Suppressor macrophage treated with lipopolysaccharide for 4 hours (primary cell): ENCODE measurements around the gene CTXND1.

ENCODE experiments used
- DNase-seq: peaks from one replicate; pipeline ENCODE4 v3.0.0-alpha.2; 2020

CTXND1 gene

DNA sequence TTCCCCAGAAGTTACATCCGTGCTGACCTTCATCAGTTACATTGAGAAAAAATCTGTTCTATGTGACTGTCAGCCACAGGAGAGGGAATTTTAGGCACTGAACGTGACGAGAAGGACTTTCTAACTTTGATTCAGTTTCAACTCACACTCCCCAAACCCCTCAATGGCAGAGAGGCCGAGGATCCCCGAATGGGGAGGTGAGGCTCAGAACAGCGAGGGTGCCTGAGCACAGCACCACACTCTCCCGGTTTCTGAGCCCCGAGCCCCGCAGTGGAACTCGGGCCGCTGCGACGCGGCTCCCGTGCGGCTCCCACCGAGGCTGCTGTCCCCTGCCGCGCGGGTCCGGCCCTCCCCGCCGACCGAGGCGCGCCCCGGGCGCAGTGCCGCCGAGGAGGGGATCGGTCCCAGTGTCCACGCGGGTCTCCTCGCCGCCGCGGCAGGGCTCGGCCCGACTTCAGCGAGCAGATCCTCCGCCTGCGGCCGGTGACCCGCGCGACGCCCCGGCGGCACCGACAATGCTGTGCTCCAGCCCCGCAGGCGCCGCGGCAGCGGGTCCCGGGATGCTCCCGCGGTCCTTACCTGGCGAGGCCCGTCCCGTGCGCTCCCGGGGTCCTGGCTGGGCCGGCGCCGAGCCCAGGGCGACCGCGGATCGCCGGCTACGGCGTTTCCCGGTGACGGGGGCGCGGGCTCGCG, 439 bp downstream of the CTXND1 start:
- DNase-seq: no peak

DNA sequence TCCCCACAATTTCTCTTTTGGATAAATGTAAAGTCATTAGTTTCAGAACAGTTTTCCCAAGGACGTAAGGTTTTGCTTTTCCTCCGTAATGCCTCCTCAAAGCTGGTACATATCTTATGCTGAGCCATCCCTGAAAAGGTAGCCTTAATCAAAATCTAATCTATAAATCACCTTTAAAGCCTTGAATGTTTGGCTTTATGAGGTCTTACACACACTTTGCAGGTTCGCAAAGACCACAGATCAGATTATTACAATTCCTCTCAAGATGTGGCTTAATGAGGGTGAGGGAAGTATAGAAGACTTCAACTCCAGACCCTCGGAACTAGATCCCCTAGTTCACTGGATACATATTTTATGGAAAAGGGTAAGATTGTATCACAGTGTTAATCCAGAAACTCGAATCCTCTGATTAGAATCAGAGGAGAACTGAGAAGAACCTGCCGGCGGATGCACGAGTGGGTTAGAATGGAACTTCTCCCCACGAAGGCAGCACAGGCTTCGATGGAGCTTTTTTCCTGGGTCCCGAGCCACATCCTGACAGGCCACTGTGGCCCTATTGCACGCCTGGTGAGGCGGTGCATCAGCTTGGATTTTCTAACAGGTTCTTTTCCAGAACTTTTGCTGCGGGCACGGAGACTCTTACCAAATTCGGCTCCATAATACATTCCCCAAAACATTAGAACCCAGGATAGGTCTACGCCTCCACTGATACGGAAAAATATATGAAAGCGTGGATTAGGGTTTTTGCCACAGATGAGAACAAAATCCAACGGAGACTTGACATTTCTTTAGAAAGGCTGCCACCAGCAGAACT, 1.2 kb downstream of the CTXND1 start:
- DNase-seq: no peak

DNA sequence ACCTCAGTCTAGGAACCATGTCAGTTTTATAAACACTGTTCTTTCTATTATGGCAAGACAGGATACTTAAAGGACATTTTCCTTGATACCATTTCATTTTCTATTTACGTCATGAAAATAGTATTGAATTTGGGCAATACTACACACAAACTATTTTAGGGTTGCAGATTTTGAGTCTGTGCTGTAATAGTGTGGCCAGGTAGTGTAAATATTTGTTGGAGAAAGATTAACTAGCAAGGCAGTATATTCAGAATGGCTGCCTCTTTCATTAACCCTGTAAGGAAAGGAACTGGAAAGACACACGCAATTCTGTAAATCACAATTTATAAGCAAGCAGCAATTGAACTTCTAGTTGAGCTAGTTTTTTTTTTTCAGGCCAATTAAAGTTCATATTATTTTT, 2.0 kb downstream of the CTXND1 start:
- no peak for DNase-seq

DNA sequence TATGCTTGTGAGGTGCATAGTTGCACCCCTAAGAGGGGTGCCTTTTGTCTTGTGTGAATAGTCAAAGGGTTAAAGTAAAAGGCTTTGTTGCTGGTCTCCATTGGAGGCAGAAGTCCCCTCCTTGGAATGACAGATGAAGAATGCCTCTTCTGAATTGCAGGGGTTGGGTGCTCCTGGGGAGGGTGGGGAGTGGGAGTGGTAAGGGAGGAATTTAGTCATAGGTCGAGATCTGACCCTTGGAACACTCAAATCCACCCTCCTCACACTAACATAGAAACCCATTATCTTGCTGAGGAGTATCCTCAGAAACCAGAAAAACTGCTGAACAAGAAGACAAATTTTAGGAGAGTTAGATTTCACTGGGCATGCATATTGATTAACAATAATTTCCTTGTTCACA, 4.7 kb downstream of the CTXND1 start:
- no peak for DNase-seq

DNA sequence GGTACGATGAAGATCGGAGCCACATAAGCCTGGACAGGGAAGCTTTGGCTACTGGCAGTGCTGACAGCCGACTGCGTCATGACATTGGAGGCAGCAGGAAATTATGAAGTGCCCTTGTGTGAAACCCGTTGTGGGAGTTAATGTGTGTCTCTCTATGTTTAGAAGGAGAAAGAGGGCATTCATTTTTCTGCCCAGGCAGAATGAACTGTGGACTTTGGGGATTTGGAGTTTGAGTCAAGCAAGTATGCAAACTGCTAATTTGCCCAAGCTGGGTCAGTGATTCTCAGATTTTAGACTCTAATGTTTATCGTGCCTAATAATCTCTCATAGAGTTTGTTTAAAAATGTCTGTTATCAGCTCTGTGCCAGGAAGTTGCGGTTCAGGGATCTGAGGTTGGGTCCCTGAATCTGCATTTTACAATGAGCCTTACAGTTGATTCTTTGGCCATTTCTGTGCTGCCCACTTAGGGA, 5.6 kb downstream of the CTXND1 start:
- DNase-seq: no peak

DNA sequence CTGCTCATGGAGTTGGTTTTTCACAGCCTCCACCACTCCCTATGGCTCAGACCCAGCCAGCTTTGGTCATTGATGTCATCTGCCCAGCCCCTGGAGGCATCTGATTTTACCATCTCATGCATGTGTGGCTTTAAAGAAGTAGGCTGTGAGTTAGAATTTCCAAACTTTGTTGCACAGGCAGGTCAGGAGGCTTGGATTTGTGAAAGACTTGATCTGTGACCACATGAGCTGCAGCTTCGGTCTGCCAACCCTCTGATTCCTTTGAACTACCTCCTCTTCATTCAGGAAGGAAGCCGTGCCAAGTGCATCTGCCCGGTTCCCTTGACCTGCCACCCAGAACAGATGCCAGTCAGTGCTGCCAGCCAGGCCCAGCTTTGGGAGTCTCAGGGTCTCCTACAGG, 9.2 kb downstream of the CTXND1 start:
- DNase-seq: peak; percentile 11

DNA sequence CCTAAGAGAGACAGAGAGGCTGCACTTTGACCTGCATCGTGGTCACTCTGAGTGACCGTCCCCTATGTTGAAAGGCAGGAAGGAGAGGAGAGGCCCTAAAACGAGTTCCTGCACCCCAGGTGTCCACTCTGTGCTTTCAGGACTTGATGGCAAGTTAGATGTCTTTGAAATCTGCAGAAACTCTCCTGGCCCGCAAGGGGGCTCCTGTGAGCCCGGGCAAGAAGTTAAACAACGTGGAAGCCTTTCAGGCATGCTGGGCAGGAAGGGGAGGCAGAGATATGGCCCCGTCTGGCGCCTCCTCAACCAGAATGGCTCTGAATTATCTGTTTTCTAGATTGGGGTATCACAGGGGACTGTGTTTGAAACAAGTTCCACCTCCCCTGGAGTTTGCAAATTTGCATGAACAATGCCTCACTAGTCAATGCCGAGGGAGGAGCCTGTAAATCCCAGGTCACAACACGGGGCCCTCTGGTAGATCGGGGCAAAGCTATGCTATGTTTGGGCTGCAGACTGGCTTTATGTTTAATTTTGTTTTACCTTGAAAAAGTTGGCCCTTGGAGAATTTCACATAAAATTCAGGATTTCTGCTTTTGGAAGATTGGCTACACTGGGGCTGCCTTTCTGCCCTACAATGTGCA, 9.8 kb downstream of the CTXND1 start:
- peak; percentile 17 for DNase-seq

DNA sequence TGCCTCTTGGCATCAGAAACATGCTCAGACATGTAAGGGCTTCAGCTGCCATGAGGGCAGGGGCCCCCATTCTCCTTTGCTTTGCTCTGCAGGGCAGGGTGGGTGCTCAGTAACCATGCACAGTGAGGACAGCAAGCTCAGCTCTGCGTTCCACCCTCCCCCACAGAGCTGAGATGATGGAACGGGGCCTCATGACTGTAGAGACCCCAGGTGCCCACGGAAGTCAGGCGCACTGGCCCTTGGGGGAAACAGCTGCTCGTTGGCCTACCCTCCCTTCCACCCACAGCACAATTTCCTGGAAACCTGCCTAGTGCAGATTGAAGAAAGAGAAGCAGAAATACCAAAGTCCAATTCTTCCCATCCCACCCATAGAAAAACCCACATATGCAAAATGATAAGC, 10.5 kb downstream of the CTXND1 start:
- DNase-seq: no peak

DNA sequence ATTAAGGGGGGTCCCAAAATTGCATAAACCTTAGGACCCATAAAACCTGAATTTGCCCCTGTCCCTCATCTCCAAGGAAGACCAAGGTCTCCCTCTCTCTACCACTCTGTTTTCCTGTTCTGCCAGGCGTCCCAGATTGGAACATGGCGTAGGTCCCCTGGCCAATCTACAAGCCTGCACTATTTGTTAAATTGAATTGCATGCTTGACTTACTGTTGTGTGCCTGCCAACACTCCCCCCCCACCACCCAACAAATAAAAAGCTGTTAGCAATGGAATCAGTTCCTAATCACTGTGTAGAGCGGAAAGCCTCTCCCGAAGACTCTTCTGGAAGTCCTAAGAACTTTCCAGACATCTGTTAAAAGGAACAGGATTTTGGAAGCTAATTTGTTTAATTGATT, 11.7 kb downstream of the CTXND1 start:
- DNase-seq: no peak

DNA sequence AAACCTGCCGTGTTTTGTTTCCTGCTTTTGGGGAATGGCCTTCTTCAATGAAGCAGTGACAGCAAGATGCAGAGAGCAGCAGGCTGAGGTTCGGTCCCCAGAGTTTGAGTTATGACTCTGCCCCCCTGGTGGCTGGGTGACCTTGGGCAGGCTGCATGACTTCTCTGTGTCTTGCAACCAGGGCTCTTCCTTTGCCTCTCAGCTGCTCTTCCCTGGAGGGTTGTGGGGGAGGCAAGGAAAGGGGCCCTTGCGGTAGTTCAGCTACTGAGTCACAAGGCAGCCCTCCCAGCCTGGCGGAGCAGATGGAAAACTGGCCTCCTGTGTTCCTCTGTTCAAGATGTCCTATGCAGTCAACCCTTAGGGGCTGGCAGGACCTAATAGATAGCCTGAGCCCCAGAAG, 17.1 kb downstream of the CTXND1 start:
- peak; percentile 56 for DNase-seq

DNA sequence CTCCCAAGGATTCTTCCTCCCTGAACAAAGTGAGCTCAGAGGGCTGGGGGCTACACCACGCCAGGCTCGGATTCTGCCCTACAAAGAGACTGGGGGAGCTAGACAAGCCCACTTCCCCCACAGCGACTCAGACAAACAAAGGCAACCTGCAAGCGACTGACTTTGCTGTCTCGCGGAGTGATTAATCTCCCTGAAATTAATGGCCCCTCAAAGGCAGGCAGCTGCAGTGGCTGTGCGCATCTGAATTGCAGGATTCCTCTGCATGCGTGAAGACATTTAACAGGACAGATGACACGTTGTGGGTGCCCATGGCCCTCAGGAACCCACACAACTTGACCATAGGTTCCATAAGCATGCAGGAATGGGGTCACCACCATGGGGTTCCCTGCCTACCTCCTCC, 18.4 kb downstream of the CTXND1 start:
- DNase-seq: no peak

DNA sequence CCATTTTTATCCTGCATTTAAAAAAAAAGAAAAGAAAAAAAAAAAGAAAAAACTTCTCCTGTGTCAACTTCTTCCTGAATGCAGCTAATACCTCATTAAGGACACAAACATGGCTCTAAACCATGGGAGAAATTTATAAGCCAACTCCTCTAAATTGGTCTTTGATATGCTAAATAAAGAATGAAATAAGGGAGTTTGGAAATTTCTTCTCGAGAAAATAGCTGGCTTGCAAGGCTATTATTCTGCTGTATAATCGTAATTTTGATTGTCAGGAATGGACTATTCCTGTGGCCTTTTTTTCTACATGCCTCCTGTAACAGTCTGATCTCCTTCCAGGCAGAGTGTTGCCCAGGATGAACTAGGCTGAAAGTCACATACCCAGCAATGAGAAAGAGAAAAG, 20.6 kb downstream of the CTXND1 start:
- DNase-seq: no peak

DNA sequence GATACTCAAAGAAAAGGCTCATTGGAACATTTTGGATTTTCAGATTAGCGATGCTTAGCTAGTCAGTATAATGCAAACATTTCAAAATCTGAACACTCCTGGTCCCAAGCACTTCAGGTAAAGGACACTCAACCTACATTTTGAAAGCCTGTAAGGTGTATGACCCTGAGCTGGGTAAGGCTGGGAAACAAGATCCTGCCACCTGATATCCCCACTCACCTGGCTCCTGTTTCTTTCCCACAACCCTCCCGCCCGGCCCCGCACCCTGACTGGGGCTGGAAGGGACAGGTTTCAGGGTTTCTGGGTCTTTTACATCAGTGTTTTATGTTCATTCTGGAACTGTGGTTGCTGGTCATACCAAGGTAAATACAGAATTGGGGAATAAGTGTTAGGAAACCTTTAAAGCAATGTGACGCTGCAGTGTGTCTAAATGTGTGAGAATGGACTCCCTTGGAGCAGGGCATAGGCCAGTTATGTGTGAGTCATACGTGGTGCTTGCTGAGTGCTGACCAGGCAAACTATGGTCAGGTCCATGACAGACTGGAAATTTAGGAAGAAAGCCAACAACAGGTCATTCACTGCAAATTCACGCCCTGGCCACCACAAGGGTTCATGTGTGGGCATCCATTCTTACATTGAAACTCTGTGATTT, 22.9 kb downstream of the CTXND1 start:
- no peak for DNase-seq

DNA sequence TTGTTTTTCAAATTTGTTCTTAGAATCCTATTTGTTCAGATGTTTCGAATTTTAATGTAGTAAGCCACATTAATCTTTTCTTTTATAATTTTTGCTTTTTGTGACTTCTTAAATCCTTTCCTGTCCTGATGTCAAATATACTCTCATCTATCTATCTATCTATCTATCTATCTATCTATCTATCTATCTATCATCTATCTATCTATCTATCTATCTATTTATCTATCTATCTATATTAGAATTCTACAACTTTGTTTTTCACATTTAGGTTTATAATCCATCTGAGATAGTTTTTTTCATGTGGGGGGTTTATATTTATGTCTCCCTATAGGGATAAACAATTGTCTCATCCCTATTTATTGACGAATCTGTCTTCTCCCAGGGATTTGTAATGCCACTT, 32.1 kb downstream of the CTXND1 start:
- no peak for DNase-seq

DNA sequence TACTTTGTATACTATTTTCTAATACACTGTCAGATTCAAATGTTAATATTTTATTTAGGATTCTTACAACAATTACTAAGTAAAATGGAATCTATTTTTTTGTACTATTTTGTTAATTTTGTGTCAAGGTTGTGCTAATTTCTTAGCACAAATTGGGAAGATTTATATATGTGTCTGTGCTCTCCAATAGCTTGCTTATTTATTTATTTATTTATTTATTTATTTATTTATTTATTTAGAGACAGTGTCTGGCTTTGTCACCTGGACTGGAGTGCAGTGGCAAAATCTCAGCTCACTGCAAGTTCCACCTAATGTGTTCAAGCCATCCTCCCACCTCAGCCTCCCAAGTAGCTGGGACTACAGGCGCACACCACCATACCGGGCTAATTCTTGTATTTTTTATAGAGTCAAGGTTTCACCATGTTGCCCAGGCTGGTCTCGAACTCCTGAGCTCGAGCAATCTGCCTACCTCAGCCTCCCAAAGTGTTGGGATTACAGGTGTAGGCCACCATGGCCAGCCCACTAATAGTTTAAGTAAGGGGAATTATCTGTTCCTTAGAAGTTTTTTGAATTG, 34.6 kb downstream of the CTXND1 start:
- no peak for DNase-seq

DNA sequence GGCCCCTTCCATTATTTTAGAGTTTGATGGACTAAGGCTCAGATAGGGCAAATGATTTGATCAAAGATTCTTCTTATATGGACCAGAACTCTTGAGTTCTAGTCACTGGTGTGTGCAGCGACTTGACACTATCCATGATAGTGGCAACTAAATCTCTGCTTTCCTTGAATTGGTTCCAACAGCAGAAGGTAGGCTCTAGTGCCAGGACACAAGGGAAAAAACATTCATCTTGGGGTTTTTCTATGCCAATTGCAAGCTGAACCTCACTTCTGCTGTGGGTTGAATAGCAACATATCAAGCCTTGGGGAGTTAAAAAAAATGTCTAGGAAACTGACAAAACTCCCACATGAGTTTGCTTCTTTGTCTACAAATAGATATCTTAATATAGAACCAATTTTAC, 35.1 kb downstream of the CTXND1 start:
- DNase-seq: no peak

DNA sequence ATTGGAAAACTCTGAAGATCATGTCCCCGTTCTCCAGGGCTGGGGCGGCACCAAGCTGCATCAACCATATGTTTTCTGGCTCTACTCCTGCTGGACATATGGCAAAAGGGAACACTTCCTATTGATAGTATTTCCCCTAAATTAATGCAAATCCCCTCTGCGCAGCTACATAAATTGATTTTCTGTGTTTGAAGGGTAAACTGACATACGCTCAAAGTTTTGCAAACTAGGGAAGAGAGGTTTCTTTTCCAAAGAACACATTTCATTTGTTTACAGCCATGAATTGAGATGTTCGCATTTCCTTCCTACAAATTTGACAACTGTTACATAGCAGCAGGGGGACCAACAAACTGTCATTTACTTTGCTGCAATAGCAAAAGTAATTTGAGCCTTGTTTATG, 35.9 kb downstream of the CTXND1 start:
- DNase-seq: no peak

DNA sequence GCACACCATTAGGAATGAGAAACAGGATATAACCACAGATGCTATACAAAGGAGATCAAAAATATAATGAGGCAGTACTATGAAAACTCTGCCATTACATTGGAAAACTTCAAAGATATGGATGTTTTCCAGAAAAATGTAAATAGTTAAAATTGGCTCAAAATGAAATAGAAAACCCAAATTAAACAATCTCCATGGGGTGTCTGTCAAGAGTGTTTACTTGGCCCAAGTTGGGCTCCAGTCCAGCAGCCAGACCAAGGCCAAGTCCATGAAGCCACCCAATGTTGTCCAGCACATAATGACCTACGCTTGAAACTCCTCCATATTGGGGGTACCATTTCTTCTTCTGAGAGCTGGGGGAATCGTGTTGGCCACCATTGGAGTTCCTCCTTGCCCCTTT, 37.1 kb downstream of the CTXND1 start:
- DNase-seq: no peak

DNA sequence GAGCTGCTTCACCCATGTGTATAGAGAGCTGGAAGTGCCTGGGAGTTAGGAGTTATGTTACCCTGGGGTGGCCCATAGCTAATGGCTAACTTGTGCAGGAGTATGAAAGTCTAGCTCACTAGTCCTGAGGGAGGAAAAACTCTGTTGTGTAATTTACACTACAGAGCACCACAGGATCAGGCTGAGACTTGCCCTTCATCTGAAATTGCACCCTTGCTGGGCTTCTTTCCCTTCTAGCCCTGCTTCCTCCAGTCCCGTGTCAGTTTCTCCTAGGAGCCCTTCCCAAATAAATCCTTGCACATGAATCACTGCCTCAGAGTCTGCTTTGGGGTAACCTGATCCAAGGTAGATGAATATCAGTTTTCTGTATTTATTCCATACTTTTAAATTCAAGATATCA, 40.0 kb downstream of the CTXND1 start:
- DNase-seq: no peak

DNA sequence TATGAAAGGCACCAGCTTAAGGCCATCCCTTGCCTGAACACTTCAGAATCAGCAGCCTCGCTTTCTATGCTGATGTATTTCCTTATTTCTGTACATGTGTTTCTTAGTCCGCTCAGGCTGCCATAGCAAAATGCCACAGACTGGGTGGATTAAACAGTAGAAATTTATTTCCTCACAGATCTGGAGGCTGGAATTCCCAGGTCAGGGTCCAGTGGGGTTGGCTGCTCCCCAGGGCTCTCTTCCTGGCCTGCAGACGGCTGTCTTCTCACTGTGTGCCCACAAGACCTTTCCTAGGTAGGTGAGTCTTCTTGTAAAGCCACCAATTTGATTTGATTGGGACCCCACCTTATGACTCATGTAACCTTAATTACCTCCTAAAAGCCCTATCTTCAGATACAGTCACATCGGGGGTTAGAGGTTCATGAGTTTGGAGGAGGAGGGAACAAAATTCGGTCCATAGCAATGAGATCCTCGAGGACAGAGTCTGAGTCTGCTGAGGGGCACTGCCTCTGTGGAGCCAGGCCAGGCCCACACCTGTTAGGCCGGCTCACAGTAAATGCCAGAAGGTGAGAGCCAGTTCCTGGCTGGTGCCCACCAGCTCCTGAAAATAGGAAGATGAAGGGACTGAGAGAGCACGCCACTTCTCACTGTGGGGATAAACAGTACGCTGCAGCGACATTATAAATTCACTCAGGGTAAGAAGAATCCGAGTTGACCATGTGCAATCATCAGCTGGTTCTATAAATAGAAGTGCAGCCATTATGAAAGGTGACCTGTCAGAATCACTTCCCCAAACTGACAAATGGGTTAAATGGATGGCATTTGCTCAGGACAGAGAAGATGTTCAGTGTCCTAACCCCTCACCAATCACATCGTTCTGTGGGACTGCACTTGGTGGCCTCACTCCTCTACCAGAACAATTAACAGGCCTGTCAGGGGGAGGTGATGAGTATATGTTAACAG, 41.1 kb downstream of the CTXND1 start:
- DNase-seq: peak; percentile 35

DNA sequence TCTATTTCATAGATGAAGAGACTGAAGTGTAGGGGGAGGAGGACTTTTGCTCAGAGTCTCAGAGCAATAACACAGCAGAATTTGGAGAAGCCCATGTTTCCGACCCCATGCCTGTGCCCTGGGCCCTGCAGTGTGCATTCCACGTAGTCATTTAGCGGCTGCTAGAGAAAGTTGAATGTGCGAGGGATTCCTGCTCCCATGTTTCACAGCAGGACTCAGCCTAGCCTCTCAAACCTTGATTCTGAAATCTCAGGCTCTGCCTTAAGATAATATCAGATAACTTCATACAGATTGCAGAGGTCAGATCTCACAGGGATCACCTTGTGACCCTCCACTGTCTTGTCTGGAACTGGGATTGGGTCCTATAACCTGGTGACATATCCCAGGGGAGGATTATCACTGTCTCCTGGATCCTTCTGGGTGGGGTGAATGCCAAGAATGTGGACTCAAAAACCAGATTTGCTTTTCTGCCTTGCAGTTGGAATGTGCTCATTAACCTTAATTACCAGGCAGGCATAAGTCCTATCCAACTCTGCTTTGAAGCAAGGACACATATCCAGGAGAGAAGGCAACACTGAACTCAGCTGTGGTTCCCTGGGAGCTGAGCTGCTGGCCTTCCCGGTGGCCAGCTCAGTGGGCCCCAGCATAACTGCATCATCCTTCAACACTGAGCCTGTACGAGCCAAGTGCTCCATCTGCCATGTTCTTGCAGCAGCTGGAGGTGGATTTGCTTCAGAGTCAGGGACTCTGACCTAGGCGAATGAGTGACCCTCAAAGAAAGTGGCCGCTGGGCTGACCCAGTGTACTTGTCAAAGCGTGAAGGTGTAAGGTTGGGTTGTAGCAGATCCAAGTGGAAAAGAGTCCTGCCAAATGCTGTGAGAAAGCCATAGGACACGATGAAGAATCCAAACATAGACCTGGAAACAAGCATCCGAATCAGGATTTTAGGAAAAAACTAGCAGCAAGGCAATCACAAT, 43.0 kb downstream of the CTXND1 start:
- no peak for DNase-seq
